Measurements from ENCODE around the gene CYP46A1.

The CYP46A1 gene

GRCh38 chr14:99742509-99743487 is 58.7 kb downstream of the CYP46A1 start:
- no peak for DNase-seq (ENCODE audit: low read depth in 3 of 3)

GRCh38 chr14:99744199-99744872 is 60.2 kb downstream of the CYP46A1 start:
- no peak for DNase-seq (ENCODE audit: low read depth in 3 of 3)

- DNase-seq (ENCODE audit: low read depth in 3 of 3), result no peak
These were observed 60.8 kb downstream of the CYP46A1 start for GRCh38 chr14:99744873-99745224.

- no peak for DNase-seq (ENCODE audit: low read depth in 3 of 3)
These were observed 61.3 kb downstream of the CYP46A1 start for GRCh38 chr14:99745307-99745951.

DNA sequence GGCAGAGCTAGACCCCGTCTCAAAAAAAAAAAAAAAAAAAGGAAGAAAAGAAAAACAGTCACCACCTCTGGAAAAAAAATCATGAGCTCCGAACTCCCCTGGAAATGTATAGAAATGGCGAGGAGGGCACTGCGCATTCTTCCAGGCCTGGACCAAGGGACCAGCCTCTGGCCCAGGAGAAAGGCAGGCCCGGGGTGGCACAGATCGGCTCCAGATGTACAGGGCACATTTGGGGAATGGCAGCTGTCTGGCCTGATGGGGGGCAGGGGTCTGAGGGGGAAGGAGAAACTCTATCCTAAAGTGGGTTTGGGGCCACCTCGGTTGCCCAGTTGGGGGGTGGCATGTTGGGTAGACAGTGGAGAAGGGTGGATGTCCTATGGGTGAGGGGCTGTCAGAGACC is 63.1 kb downstream of the CYP46A1 start:
- DNase-seq (ENCODE audit: low read depth in 3 of 3), result no peak

GRCh38 chr14:99747582-99748330 is 63.7 kb downstream of the CYP46A1 start:
- DNase-seq (ENCODE audit: low read depth in 3 of 3), result no peak

GRCh38 chr14:99748529-99748928 is 64.4 kb downstream of the CYP46A1 start:
- no peak for DNase-seq (ENCODE audit: low read depth in 3 of 3)

GRCh38 chr14:99749142-99749541 is 65.0 kb downstream of the CYP46A1 start:
- no peak for DNase-seq (ENCODE audit: low read depth in 3 of 3)

DNA sequence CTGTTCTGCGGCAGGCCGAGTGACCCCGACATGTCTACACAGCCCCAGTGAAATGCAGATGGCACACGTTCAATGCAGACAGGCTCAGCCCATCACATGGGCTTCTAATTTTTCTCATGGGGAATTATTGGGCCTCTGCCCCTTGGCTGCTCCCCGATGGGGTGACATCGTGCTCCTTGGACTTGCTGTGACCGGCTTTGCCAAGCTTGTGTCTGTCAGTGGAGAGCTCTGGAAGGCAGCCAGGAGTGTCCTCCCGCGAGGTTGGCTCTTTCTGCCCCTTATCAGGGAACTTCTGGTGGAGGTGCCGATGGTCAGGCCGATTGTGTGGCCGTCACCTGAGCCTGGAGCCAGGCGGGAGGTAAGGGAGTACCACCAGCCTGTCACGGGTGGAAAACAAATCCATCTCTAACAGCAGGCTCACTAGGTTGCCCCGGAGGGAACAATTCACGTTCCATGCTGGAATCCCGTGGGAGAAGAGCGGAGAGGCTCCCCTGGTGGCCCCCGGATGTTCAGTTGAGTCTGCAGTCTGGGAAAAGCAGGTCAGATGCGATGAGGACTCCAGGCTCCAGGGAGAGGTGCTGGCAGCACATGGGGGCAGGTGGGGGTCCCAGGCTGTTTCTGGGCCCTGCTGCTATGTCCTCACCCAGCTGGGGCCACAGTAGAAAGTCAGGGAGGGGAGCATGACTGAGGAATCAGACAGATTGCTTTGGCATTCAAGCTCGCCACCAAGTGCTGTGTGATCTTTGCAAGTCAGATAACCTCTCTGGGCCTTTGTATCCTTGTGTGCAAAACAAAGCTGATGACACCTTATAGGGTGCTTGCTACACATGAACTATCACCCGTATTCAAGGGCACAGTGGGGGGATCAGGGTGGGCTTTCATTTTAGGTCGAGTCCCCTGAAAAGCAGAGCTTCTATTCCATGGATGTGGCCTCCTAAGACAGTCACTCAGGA is 65.9 kb downstream of the CYP46A1 start:
- DNase-seq (ENCODE audit: low read depth in 3 of 3), result no peak

DNA sequence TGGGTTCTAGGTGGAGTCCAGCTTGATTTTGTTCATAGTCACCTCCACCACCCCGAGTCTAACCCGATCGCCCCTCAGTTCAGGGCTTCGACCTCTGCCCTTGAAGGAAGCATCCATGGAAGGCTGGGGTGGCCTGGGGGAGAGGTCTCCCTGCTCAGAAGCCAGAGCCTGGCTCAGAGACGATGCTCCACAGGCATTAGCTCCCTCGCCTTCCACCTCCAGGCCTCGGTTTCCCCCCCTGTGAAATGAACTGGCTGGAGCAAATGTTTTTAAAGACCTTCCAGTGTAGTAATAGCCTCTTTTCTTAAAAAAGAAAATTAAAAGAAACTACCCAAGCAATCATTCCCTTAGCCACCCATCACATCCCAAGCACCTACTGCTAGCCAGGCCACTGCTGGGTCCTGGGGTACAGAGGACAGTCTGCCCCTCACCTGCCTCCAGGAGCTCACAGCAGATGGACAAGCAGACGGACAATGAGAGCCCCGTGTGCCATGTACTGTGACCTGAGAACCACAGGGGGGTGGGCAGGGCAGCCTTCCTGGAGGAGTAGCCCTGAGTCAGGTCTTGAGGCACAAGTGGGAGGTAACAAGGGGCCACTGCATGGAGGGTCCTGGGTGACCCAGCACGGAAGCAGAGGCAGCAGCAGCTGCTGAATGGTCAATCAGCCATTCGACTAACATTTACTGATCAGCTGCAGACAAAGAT is 66.8 kb downstream of the CYP46A1 start:
- no peak for DNase-seq (ENCODE audit: low read depth in 3 of 3)

DNA sequence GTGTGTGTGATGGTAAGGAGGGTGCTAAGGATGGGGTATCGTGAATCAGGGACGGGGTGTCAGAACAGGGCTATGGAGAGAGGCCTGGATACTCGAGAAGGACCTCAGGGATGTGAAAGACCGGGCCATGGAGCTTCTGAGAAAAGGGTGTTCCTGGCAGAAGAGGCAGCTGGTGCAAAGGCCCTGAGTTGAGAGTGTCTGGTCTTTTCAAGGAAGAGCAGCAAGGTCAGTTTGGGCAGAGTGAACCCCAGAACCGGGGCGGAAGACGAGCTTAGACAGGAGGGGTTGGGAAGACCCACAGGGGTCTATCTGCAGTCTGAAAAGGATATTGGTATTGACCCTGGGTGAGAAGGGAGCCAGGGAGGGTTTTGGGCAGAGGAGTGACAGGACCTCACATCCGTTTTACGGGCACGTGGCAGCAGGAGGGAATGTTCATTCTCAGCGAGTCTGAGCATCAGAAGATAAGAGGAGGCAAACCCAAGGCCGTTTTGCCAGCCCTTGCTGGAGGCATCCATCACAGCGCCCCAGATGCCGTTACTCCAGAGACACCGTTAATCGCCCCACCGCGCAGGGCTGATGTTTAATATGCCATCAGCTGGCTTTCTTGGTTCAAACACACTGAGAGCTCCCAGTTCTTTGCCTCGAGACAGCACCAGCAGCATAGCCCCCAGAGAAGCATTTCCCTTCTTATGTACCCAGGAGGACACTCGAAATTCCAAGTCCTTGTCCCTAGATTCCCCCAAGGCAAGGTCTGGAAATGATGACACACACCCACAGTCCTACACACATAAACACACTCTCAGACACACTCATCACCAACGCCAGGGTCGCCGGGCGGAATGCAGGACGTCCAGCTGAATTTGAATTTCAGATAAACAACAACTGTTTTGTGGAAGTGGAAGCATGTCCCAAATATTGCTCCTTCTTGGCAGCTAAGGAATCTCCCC is 67.7 kb downstream of the CYP46A1 start:
- DNase-seq (ENCODE audit: low read depth in 3 of 3), result no peak

GRCh38 chr14:99752486-99753121 is 68.5 kb downstream of the CYP46A1 start:
- no peak for DNase-seq (ENCODE audit: low read depth in 3 of 3)

DNA sequence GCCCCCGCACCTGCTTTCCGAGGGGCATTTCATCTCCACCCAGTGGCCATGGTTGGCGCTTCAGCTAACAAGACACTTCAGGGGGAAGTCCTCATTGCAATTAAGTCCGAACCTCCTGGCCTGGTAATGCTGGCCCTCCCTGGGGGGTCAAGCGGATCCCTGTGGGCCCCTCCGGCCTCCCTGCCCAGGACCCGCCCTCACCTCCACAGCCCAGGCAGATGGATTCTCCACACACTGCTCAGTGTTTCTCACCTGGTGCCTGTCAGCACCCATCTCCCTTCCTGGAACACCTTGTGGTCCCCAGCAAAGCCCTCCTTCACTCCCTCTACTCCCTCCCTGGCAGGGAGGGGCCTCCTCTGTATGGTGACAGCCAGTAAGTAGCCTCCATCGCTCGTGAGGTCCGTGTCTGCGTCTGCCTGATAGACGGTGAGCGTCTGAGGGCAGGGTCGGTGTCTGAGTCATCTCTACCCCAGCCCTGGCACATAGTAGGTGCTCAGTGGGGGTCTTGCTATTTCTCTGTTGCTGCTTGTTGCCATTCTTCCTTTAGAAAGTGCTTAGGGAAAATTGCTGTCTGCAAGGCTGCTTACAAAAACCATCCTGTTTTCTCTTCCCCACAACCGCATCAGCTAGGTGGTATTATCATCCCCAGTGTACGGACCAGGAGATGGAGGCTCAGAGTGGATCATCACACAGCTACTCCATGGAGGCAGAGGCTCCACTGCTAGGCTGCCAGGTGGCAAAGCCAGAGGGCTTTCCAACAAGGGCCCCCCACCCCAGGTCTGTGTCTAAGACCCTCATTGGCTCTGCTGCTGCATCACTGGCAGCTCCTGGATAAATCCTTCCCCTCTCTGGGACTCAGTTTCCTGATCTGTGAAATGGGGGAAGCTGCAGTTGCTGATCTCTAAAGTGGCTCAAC is 69.4 kb downstream of the CYP46A1 start:
- no peak for DNase-seq (ENCODE audit: low read depth in 3 of 3)

DNA sequence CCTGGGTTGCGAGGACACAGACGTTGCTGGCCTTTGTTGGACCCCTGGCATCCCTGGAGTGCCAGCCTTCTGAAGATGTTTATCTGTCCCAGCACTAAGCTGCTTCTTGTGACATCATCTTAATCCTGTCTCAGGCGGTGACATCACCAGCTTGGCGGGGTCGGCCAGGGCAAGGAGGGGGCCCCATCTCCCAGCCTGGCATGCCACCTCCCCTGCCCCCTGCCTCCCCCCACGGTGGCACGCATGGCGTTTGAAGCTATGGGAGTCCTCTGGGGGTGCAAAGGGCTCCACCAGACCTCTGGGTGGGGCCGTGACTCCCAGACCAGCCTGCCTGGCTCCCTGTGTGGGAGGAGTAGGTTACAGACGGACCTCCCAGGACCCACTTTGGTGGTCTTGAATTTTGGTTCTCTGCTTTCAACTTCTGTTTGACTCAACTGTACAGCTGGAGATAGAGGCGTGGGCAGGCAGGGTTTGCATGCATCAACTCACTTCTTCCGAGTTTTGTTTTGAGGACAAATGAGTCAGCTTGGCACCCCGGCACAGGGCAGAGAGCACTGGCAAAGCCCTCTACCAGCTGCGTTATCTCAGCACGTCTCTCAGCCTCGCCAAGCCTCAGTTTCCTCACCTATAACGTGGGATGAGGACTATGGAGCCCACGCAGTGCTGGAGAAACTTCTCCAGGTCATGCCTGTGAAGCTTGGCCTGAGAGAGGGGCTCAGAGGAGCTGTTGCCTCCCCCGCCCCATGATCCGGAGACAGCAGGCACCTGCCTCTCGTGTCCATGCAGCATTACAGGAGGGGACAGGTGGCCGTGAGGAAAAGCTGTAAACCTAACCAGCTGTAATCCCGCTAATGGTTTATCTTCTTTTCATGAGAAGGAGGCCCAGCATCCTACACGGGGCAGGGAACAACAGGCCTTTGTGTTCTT is 70.3 kb downstream of the CYP46A1 start:
- no peak for DNase-seq (ENCODE audit: low read depth in 3 of 3)

GRCh38 chr14:99755068-99755405 is 70.9 kb downstream of the CYP46A1 start:
- DNase-seq (ENCODE audit: low read depth in 3 of 3), result no peak

All from stimulated activated CD4-positive, alpha-beta T cell treated with anti-CD3 and anti-CD28 coated beads, TNF-alpha, amount 100 ng/mL, for 4 hours (primary cell).